HCT116 (cell line): Measurements from ENCODE around the gene RPS6KA2. TPM values are rescaled to one million over a fixed set of nuclear protein-coding genes. Genes with fewer than 3 reads are reported as not detected.

Experiments
- ATAC-seq: fragments of 200-7000 bp; cut with Tn5 transposase; 2 replicates; pipeline ENCODE4 v1.9.1; 2020; ENCODE audit warnings: mild to moderate bottlenecking, moderate library complexity
- BruUV-seq: library from RNA; stranded (reverse); fragments of 400-500 nt; replicated peaks from 2 replicates; lab custom pipeline; 2021; lab: Mats Ljungman, UMichigan
- CTCF ChIA-PET: fragments of 300-600 bp; sonication (Branson Sonifier 250); formaldehyde crosslinking; loops from one replicate; lab custom pipeline; 2021; ENCODE audit warnings: antibody characterized with exemption; lab: Charles Lee
- POLR2A ChIA-PET: fragments of 300-600, 350-600 bp; sonication (Branson Sonifier 250); formaldehyde crosslinking; loops from one replicate; lab custom pipeline; 2021; ENCODE audit warnings: antibody characterized with exemption; lab: Charles Lee
- RAD21 ChIA-PET, 2 experiments: fragments of 300-600 bp; sonication (Branson Sonifier 250); formaldehyde crosslinking; loops; one replicate each; lab custom pipeline; 2023; ENCODE audit warnings: low total read pairs in 2 of 2; ENCODE audit not compliant: uncharacterized antibody in 2 of 2, unreplicated experiment in 2 of 2, low non-redundant PET in 1 of 2; lab: Charles Lee
- DNase-seq: peaks from one replicate; pipeline ENCODE4 v3.0.0-alpha.2; 2010; ENCODE audit warnings: low read depth, low spot score
- H2AFZ ChIP-seq: fragments of 200-600 bp; shearing (Covaris generic), sonication (generic); 2 replicates; pipeline ENCODE4 v1.6.1; 2017; ENCODE audit warnings: low read depth, mixed run types, mixed read lengths, antibody characterized with exemption, low read length; ENCODE audit not compliant: poor library complexity, severe bottlenecking
- H3K27ac ChIP-seq: 2 replicates; pipeline ENCODE4 v1.5.1; 2012; ENCODE audit warnings: low read depth, low read length
- H3K27me3 ChIP-seq: fragments of 200-600 bp; sonication (generic); 2 replicates; pipeline ENCODE4 v1.6.1; 2016; ENCODE audit warnings: mixed run types, low read length, mixed read lengths; ENCODE audit not compliant: insufficient read depth
- H3K36me3 ChIP-seq, 2 experiments: fragments of 200-500 bp in 1 of 2; fragments of 200-600 bp in 1 of 2; sonication (Bioruptor generic) in 1 of 2; sonication (generic) in 1 of 2; 2 replicates each; pipeline versions ENCODE4 v1.5.1 to v1.6.1; 2014 to 2016; ENCODE audit warnings: low read length in 2 of 2, inconsistent platforms in 1 of 2, mixed read lengths in 1 of 2, mixed run types in 1 of 2; ENCODE audit not compliant: insufficient read depth in 2 of 2, control insufficient read depth in 1 of 2
- H3K4me1 ChIP-seq, 2 experiments: fragments of 200-600 bp in 1 of 2; sonication (generic) in 1 of 2; 2 replicates each; pipeline versions ENCODE4 v1.5.1 to v1.6.1; 2012 to 2017; ENCODE audit warnings: low read length in 2 of 2, inconsistent platforms in 1 of 2, mild to moderate bottlenecking in 1 of 2, mixed read lengths in 1 of 2, mixed run types in 1 of 2, moderate library complexity in 1 of 2; ENCODE audit not compliant: insufficient read depth in 2 of 2, control insufficient read depth in 1 of 2
- H3K4me2 ChIP-seq: fragments of 200-600 bp; sonication (generic); 2 replicates; pipeline ENCODE4 v1.6.1; 2017; ENCODE audit warnings: mixed run types, low read length, mixed read lengths
- H3K4me3 ChIP-seq, 2 experiments: fragments of 200-600 bp in 1 of 2; sonication (generic) in 1 of 2; replicated peaks in 1 of 2; 2 replicates each; pipeline ENCODE4 v1.5.1; 2011 to 2016; ENCODE audit warnings: low read length in 2 of 2, control low read depth in 1 of 2, low read depth in 1 of 2, mild to moderate bottlenecking in 1 of 2, mixed read lengths in 1 of 2, mixed run types in 1 of 2
- H3K79me2 ChIP-seq: fragments of 200-600 bp; sonication (generic); 2 replicates; pipeline ENCODE4 v1.6.1; 2017; ENCODE audit warnings: mild to moderate bottlenecking, mixed run types, low read length, moderate library complexity, mixed read lengths; ENCODE audit not compliant: insufficient read depth
- H3K9ac ChIP-seq: fragments of 200-600 bp; sonication (generic); 2 replicates; pipeline ENCODE4 v1.6.1; 2016; ENCODE audit warnings: low read length, mixed read lengths
- H3K9me2 ChIP-seq: fragments of 200-600 bp; sonication (generic), shearing (Covaris generic); 2 replicates; pipeline ENCODE4 v1.6.1; 2017; ENCODE audit warnings: mixed run types, mild to moderate bottlenecking, moderate library complexity; ENCODE audit not compliant: insufficient read depth
- H3K9me3 ChIP-seq, 2 experiments: fragments of 200-500 bp in 1 of 2; fragments of 200-600 bp in 1 of 2; sonication (Bioruptor generic) in 1 of 2; sonication (generic) in 1 of 2; 2 replicates each; pipeline ENCODE4 v1.6.1; 2014 to 2017; ENCODE audit warnings: low read length in 2 of 2, mixed read lengths in 2 of 2, inconsistent platforms in 1 of 2, low read depth in 1 of 2, mild to moderate bottlenecking in 1 of 2, mixed run types in 1 of 2, moderate library complexity in 1 of 2; ENCODE audit not compliant: control insufficient read depth in 1 of 2, insufficient read depth in 1 of 2
- H4K20me1 ChIP-seq: fragments of 200-600 bp; sonication (generic), shearing (Covaris generic); 2 replicates; pipeline ENCODE4 v1.6.1; 2017; ENCODE audit warnings: mixed run types, mild to moderate bottlenecking, moderate library complexity; ENCODE audit not compliant: insufficient read depth
- CBX3 ChIP-seq: IDR thresholded peaks from 2 replicates; pipeline ENCODE4 v1.6.1; 2012; ENCODE audit warnings: low read depth
- CEBPB ChIP-seq: IDR thresholded peaks from 2 replicates; pipeline ENCODE4 v1.6.1; 2012; ENCODE audit warnings: low read depth
- ELF1 ChIP-seq: IDR thresholded peaks from 2 replicates; pipeline ENCODE4 v1.6.1; 2012; ENCODE audit warnings: low read depth, borderline replicate concordance
- EZH2 ChIP-seq: fragments of 200-600 bp; sonication (generic); IDR thresholded peaks from 2 replicates; pipeline ENCODE4 v1.6.1; 2017; ENCODE audit warnings: antibody characterized with exemption, mixed run types
- FOSL1 ChIP-seq: IDR thresholded peaks from 2 replicates; pipeline ENCODE4 v1.6.1; 2012; ENCODE audit warnings: low read depth
- SIN3A ChIP-seq: IDR thresholded peaks from 2 replicates; pipeline ENCODE4 v1.6.1; 2012; ENCODE audit warnings: low read depth
- YY1 ChIP-seq: IDR thresholded peaks from 2 replicates; pipeline ENCODE4 v1.6.1; 2011; ENCODE audit warnings: low read length, low read depth, moderate library complexity, mild to moderate bottlenecking; ENCODE audit not compliant: insufficient replicate concordance; ENCODE audit errors: extremely low read depth
- ZFX ChIP-seq: fragments of 450-650 bp; IDR thresholded peaks from 2 replicates; pipeline ENCODE4 v1.6.1; 2017
- intact Hi-C: fragments of 100-400 bp; cut with micrococcal nuclease; formaldehyde crosslinking; loops from 2 replicates; pipeline ENCODE4 v1.10.0; 2022
- total RNA-seq: library from RNA; stranded (reverse); gene quantifications from one replicate; pipeline ENCODE4 v1.2.1, GENCODE V29; 2021; ENCODE audit not compliant: unreplicated experiment
- TF ChIP-seq, protein P1 (sequence below): IDR thresholded peaks from 2 replicates; pipeline ENCODE4 v1.6.1; 2012
- TF ChIP-seq, protein P2 (sequence below), 3 experiments: fragments of 200-600 bp in 1 of 3; sonication (generic) in 1 of 3; IDR thresholded peaks in 2 of 3; conservative IDR thresholded peaks in 1 of 3; 2 replicates each; pipeline ENCODE4 v1.5.1; 2012 to 2017; ENCODE audit warnings: low read depth in 2 of 3, low read length in 2 of 3, antibody characterized with exemption in 1 of 3, borderline replicate concordance in 1 of 3, control low read depth in 1 of 3, mild to moderate bottlenecking in 1 of 3, mixed read lengths in 1 of 3, mixed run types in 1 of 3, moderate library complexity in 1 of 3; ENCODE audit not compliant: insufficient read depth in 1 of 3
- TF ChIP-seq, protein P3 (sequence below): IDR thresholded peaks from 2 replicates; pipeline ENCODE4 v1.6.1; 2012

RPS6KA2 gene
- total RNA-seq, 1 experiment from 2014 or later: 8.5 TPM

DNA sequence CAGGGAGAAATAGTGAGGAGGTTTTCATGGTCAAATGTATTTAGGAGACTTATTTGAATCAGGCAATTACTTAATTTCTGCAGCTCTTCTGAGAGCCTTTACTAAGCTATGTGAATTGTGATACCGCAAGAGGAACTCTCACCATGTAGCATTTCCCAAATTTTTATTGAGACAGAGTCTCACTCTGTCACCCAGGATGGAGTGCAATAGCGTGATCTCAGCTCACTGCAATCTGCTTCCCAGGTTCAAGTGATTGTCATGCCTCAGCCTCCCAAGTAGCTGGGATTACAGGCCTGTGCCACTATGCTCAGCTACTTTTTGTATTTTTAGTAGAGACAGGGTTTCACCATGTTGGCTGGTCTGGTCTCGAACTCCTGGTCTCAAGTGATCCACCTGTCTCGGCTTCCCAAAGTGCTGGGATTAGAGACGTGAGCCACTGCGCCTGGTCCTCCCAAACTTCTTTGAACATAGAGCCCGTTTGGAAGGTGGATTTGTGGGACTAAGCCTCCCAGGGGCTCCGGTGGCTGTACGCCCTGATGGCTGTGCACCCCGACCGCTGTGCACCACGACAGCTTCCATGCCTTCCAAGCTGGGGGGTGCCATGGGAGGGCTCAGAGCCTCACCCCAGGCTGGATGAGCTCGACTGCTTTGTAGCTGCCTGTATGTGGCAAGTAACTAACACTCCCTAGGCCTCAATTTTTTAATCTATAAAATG is 238.6 kb downstream of the RPS6KA2 start:
- Histone ChIP-seq H2AFZ (no peak overlapping the region), H3K4me1 (peaks cover 4 to 8% of the 10 kb centered on the region in 2 experiments; a peak in 3 of 4 replicates), H3K27me3 (no peaks in the 10 kb centered on the region), H3K36me3 (no peaks in the 10 kb centered on the region), H3K9ac (no peak overlapping the region), H3K27ac (no peak overlapping the region), H3K4me3 (no peak overlapping the region), H3K9me2 (no peaks in the 10 kb centered on the region), H4K20me1 (no peaks in the 10 kb centered on the region), H3K4me2 (no peak overlapping the region), H3K9me3 (no peaks in the 10 kb centered on the region), H3K79me2 (no peaks in the 10 kb centered on the region)
- intact Hi-C loops: no loop called here
- DNase-seq: no peak
- BruUV-seq: no TSS peak
- ChIA-PET POLR2A (no interaction called here), RAD21 (no interaction called here), CTCF (no interaction called here)
- TF ChIP-seq, protein P1, sequence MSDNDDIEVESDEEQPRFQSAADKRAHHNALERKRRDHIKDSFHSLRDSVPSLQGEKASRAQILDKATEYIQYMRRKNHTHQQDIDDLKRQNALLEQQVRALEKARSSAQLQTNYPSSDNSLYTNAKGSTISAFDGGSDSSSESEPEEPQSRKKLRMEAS: no peak
- no peak for TF ChIP-seq ELF1
- TF ChIP-seq EZH2: no peak
- TF ChIP-seq, protein P2, sequence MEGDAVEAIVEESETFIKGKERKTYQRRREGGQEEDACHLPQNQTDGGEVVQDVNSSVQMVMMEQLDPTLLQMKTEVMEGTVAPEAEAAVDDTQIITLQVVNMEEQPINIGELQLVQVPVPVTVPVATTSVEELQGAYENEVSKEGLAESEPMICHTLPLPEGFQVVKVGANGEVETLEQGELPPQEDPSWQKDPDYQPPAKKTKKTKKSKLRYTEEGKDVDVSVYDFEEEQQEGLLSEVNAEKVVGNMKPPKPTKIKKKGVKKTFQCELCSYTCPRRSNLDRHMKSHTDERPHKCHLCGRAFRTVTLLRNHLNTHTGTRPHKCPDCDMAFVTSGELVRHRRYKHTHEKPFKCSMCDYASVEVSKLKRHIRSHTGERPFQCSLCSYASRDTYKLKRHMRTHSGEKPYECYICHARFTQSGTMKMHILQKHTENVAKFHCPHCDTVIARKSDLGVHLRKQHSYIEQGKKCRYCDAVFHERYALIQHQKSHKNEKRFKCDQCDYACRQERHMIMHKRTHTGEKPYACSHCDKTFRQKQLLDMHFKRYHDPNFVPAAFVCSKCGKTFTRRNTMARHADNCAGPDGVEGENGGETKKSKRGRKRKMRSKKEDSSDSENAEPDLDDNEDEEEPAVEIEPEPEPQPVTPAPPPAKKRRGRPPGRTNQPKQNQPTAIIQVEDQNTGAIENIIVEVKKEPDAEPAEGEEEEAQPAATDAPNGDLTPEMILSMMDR (IDR thresholded peaks at IDR 0.05 in 2 of 3, conservative IDR thresholded peaks at IDR 0.05 in 1 of 3; ENCODE audit: borderline replicate concordance in 1 of 3, insufficient read depth in 1 of 3, low read depth in 2 of 3, low read length in 2 of 3): no peak
- TF ChIP-seq CEBPB: no peak
- TF ChIP-seq, protein P3, sequence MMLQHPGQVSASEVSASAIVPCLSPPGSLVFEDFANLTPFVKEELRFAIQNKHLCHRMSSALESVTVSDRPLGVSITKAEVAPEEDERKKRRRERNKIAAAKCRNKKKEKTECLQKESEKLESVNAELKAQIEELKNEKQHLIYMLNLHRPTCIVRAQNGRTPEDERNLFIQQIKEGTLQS: no peak
- no peak for TF ChIP-seq FOSL1
- no peak for TF ChIP-seq ZFX
- no peak for TF ChIP-seq CBX3
- no peak for TF ChIP-seq YY1
- no peak for TF ChIP-seq SIN3A
- no peak for ATAC-seq
